Skin epidermis (tissue), 12 donors: Measurements from ENCODE around the gene CXCR5.
"Not testable (repeated sequence)": the region's sequence is repeated elsewhere in the genome, so short reads cannot be mapped to it uniquely, and the experiment has no call there.

ENCODE experiments used
- H3K27ac ChIP-seq, 21 experiments: fragments of 200-600 bp; sonication (generic) in 11 of 21; one replicate each; pipeline ENCODE4 v1.5.0; 2020; ENCODE audit warnings: mild to moderate bottlenecking in 3 of 21, inconsistent platforms in 2 of 21, moderate library complexity in 2 of 21
- H3K4me3 ChIP-seq, 7 experiments: fragments of 200-600 bp; sonication (generic) in 2 of 7; one replicate each; pipeline ENCODE4 v1.5.0; 2020; ENCODE audit warnings: inconsistent platforms in 2 of 7, mild to moderate bottlenecking in 2 of 7, moderate library complexity in 1 of 7

Gene CXCR5

DNA sequence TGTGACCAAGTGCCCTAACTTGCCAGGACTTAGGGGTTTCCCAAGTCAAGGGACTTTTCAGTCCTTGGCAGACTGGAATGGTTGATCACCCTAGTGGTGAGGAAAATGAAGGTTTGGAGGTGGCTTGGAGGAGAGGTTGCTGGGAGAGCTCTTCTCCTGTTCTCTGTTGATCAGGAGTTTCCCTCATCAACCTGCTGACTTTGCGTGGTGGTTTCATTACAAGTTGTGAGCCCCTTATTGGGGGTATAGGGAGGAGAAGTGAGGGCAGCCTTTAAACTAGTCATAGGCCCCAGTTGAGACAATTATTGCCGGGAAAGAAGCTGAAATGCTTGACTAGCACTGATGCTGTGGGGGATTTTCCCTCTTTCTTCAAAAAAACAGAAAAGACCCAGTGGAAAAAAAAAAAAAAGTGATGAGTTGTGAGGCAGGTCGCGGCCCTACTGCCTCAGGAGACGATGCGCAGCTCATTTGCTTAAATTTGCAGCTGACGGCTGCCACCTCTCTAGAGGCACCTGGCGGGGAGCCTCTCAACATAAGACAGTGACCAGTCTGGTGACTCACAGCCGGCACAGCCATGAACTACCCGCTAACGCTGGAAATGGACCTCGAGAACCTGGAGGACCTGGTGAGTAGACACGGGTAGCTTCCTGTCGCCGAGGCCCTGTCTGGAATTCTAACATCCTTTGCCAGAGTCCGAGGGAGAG is at the start of gene CXCR5:
TSS of gene CXCR5 (plus strand) at position 525 of the 704 bp plus-strand sequence. CDS start at position 575, 50 bp downstream.
- peak within 1 kb of the TSS in 6 of 21 experiments; percentile 12 to 76 (median 34) for H3K27ac ChIP-seq
- no peak within 1 kb of the TSS for H3K4me3 ChIP-seq

- H3K27ac ChIP-seq, result peak overlapping the region in 2 of 21 experiments; percentile 22 to 61
- no peak overlapping the region for H3K4me3 ChIP-seq
These were observed 49.2 kb upstream of the CXCR5 start for GRCh38 chr11:118834427-118835028.

DNA sequence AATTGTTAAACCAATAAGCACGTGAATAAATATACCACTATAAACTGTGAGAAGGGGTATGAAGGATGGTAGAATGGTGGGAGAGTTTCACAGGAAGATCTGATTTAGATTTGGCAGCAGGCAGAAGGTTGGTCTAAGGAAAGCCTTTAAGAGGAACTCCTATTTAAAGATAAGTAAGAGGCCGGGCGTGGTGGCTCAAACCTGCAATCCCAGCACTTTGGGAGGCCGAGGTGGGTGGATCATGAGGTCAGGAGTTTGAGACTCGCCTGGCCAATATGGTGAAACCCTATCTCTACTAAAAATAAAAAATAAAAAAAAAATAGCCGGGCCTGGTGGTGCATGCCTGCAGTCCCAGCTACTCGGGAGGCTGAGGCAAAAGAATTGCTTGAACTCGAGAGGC is 45.8 kb upstream of the CXCR5 start:
- Histone ChIP-seq H3K4me3 (no peak overlapping the region), H3K27ac (no peak overlapping the region)

- no peak overlapping the region for H3K4me3 ChIP-seq
- H3K27ac ChIP-seq, result no peak overlapping the region
These were observed 44.7 kb upstream of the CXCR5 start for GRCh38 chr11:118838905-118839553.

DNA sequence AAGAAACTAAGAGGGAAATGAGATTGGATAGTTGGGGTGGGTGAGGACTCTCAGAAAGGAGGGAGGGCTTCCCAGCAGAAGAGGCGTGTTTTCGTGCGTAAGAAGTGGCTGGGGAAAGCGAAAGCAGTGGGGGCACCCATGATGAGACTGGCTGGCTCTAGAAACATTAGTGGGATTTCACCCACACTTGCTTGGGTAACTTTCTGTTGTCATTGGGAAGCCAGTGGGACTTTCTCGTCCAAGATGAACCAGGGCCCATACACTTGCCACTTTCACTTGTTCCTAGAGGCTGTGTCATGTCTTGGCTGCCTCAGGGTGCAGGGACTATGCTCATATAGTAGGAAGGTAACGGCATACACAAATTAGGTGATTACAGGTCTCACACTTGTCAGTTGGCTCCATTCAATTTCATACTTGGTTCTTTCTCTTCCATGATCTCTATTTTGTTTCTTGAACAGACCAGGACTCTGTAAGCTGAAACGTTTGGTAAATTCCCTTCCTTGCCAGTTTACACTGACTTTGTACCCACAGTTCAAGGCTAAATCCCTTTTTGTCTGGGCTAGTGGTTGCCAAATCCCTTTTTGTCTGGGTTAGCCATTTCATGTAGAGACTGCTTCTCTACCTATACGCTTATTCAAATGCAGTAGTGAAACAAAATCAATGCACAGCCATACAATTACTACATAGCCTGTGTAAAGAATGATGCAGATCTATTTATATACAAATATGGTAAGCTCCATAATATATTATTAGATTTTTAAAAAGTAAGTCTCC is 42.0 kb upstream of the CXCR5 start:
- Histone ChIP-seq H3K27ac (peak overlapping the region in 5 of 21 experiments; percentile 18 to 73 (median 34)), H3K4me3 (no peak overlapping the region)

DNA sequence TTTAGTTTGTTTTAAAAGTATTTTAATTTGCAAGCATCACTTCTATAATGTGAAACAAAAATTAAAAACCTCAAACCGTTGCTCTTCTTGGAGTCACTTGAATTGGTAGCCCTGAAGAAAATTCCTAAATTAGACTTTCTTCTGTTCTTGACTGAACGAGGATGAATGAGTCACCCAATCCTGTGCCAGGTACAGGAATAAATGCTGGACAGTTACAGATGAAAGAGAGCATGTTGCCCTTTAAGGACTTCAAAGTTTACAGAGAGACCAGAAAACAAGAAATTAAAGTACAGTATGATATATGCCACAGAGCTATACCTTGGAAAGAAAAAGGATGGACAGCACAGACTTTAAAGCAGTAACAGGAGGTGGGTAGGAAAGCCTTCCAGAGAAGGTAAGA is 41.3 kb upstream of the CXCR5 start:
- Histone ChIP-seq H3K4me3 (no peak overlapping the region), H3K27ac (no peak overlapping the region)

DNA sequence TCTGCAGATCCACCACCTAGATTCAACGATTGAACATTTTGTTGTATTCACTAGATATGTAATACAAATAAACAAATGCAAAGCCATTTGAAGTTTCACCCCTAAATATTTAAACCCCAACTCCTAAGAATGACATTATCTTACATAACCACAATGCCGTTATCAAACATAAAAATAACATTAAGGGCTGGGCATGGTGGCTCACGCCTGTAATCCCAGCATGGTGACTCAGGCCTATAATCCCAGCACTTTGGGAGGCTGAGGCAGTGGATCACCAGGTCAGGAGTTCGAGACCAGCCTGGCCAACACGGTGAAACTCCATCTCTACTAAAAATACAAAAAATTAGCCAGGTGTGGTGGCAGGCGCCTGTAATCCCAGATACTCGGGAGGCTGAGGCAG is 40.8 kb upstream of the CXCR5 start:
- H3K4me3 ChIP-seq, H3K27ac ChIP-seq: not testable (repeated sequence)

DNA sequence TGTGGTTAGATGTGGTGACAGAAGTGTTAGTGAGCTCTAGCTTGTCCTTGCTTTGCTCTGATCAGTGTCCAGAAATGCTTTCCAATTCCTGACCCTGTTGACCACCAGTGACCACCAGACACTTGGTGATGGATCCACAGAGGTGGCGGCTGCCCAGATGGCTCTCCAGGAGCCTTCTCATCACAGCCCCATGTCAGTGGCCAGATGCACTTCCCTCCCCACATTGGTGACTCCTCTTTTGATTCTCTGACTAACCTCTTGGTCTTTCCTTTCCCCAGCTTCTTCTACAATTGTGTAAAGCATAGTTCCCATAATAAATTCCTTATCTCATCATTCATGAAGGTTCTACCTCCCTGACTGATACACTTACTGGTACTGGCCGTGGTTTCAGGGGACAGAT is 40.1 kb upstream of the CXCR5 start:
- Histone ChIP-seq H3K27ac (no peak overlapping the region), H3K4me3 (no peak overlapping the region)

DNA sequence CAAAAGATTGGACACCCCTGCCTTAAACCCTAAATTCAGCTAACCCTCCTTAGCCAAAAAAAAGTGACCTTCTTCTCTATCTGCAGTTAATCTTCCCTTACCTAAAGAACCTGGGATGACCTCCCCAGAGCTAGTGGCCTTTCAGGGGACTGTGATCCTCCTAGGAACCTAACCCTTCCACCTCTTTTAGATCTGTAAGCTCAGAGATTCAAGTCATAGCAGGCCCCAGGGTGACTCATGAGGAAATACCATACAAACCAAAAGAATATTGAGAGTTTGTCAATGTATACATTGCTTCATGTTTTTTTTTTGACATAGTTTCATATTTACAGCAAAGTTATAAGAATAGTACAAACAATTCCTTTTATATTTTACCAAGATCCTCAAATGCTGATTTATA is 38.3 kb upstream of the CXCR5 start:
- no peak overlapping the region for H3K4me3 ChIP-seq
- H3K27ac ChIP-seq, result no peak overlapping the region

GRCh38 chr11:118846181-118846935 is 37.3 kb upstream of the CXCR5 start:
- Histone ChIP-seq H3K27ac (no peak overlapping the region), H3K4me3 (no peak overlapping the region)

- H3K4me3 ChIP-seq, result no peak overlapping the region
- no peak overlapping the region for H3K27ac ChIP-seq
These were observed 33.9 kb upstream of the CXCR5 start for GRCh38 chr11:118849825-118850224.

GRCh38 chr11:118851970-118852369 is 31.7 kb upstream of the CXCR5 start:
- H3K4me3 ChIP-seq, result no peak overlapping the region

GRCh38 chr11:118853678-118854077 is 30.0 kb upstream of the CXCR5 start:
- H3K27ac ChIP-seq, result no peak overlapping the region

More at GRCh38 chr11:118851970-118852369, 31.7 kb upstream of the CXCR5 start:
- no peak overlapping the region for H3K27ac ChIP-seq

GRCh38 chr11:118856314-118856713 is 27.4 kb upstream of the CXCR5 start:
- Histone ChIP-seq H3K4me3 (no peak overlapping the region), H3K27ac (no peak overlapping the region)

More at GRCh38 chr11:118853678-118854077, 30.0 kb upstream of the CXCR5 start:
- no peak overlapping the region for H3K4me3 ChIP-seq

GRCh38 chr11:118857385-118857784 is 26.3 kb upstream of the CXCR5 start:
- H3K4me3 ChIP-seq, result no peak overlapping the region
- no peak overlapping the region for H3K27ac ChIP-seq

GRCh38 chr11:118859973-118860372 is 23.7 kb upstream of the CXCR5 start:
- no peak overlapping the region for H3K4me3 ChIP-seq
- no peak overlapping the region for H3K27ac ChIP-seq

DNA sequence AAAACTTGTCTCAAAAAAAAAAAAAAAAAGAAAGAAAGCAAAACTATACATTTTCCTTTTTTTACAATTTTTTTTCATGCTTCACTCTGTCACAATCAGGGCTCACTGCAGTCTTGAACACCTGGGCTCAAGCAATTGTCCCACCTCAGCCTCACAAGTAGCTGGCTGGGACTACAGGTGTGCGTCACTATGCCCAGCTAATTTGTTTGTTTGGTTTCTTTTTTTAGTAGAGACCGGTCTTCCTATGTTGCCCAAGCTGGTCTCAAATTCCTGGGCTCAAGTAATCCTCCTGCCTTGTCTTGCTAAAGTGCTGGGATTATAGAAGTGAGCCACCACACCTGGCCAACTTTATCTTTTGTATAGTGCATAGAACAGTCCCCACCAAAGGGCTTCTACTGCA is 15.0 kb upstream of the CXCR5 start:
- Histone ChIP-seq H3K27ac (peak overlapping the region in 1 of 21 experiments; percentile 93), H3K4me3 (no peak overlapping the region)

GRCh38 chr11:118870396-118871343 is 13.0 kb upstream of the CXCR5 start:
- peak overlapping the region in 20 of 21 experiments; percentile 19 to 94 (median 80) for H3K27ac ChIP-seq
- peak overlapping the region in 1 of 7 experiments; percentile 3 for H3K4me3 ChIP-seq
